Cardiac fibroblast (primary cell): Measurements from ENCODE around the gene PKP4.

ENCODE experiments used
- DNase-seq, 2 donors: peaks; one replicate each; pipeline versions ENCODE4 v3.0.0 to v3.0.0-alpha.2; 2010; ENCODE audit warnings: low read depth in 2 of 2
- H3K4me3 ChIP-seq, 2 donors: replicated peaks in 1 of 2; 1 replicate in 1 of 2; 2 replicates in 1 of 2; pipeline ENCODE4 v1.5.1; 2011; ENCODE audit warnings: low read depth in 2 of 2, low read length in 2 of 2, mild to moderate bottlenecking in 2 of 2, moderate library complexity in 1 of 2
- CTCF ChIP-seq: IDR thresholded peaks from one replicate; pipeline ENCODE4 v1.5.1; 2011; ENCODE audit warnings: low read depth, mild to moderate bottlenecking, low read length, inconsistent platforms

The PKP4 gene

GRCh38 chr2:158481116-158481515, 24.4 kb downstream of the PKP4 start:
- TF ChIP-seq CTCF, result no peak
- no peak overlapping the region for H3K4me3 ChIP-seq
- no peak for DNase-seq

- H3K4me3 ChIP-seq, result no peak overlapping the region
- peak in 1 of 2 donors; percentile 49 for DNase-seq
- TF ChIP-seq CTCF, result no peak
These were observed 25.8 kb downstream of the PKP4 start for GRCh38 chr2:158482594-158482993.

- DNase-seq, result no peak
- no peak for TF ChIP-seq CTCF
These were observed 28.3 kb downstream of the PKP4 start for GRCh38 chr2:158484892-158485556.

GRCh38 chr2:158486150-158486969, 29.6 kb downstream of the PKP4 start:
- H3K4me3 ChIP-seq, result no peak overlapping the region
- DNase-seq, result no peak
- TF ChIP-seq CTCF, result no peak

More at GRCh38 chr2:158484892-158485556, 28.3 kb downstream of the PKP4 start:
- H3K4me3 ChIP-seq, result no peak overlapping the region

GRCh38 chr2:158486970-158487325, 30.2 kb downstream of the PKP4 start:
- H3K4me3 ChIP-seq, result no peak overlapping the region
- TF ChIP-seq CTCF, result no peak
- DNase-seq, result peak; percentile 40 to 62

GRCh38 chr2:158487419-158487818, 30.7 kb downstream of the PKP4 start:
- DNase-seq, result peak; percentile 78 to 82
- H3K4me3 ChIP-seq, result no peak overlapping the region
- no peak for TF ChIP-seq CTCF
